Right ventricle myocardium superior (tissue), 1 donor: ENCODE measurements around the gene NTHL1. TPM values are rescaled to one million over a fixed set of nuclear protein-coding genes. Genes with fewer than 3 reads are reported as not detected.

Experiments used
- ATAC-seq: fragments of 200-7000 bp; cut with Tn5 transposase; one replicate; pipeline ENCODE4 v1.9.1; 2020; ENCODE audit warnings: mild to moderate bottlenecking; ENCODE audit not compliant: poor library complexity
- DNase-seq: peaks from one replicate; pipeline ENCODE4 v3.0.0-alpha.2; 2020
- intact Hi-C: fragments of 100-400 bp; cut with DNase I; formaldehyde crosslinking; loops from one replicate; pipeline ENCODE4 v1.11.2; 2022
- long read RNA-seq: library from polyadenylated mRNA; unstranded; transcript quantifications from one replicate; pipeline ENCODE4 v2.0.0, GENCODE V29; 2021
- total RNA-seq: library from RNA; stranded (reverse); fragmentation: NEBNext Ultra II Directional; extraction: Animal tissue kit (Norgen Biotek cat#: 25700); gene quantifications from one replicate; pipeline ENCODE4 v1.2.1, GENCODE V29; 2021
- donor health status: DM: no; HTN: yes; CAD: no; lungs with severe emphysema.

The NTHL1 gene
- 26.2 TPM for total RNA-seq
- long read RNA-seq, transcript NTHL1-201 (6 exons, 1,067 nt): major isoform, 28 of 34 reads
- long read RNA-seq, partial matches to known transcripts: 0 of 34 reads
- long read RNA-seq, other reads (novel, unspliced or antisense): 4 of 34 reads

GRCh38 chr16:2047330-2048115 is at the start of gene NTHL1, which contains the start of gene TSC2:
Gene NTHL1, minus strand, starts transcription at chr16:2047834. Its CDS starts 11 bp downstream, at chr16:2047823.
Gene TSC2, plus strand, starts transcription at chr16:2047985. Its CDS starts 631 bp downstream, at chr16:2048616.
- DNase-seq (peak; percentile 98), ATAC-seq (peak; percentile 98)
- intact Hi-C loops: no loop called here

- intact Hi-C loops: no loop called here
- no peak for ATAC-seq
- no peak for DNase-seq
Observed at GRCh38 chr16:2096853-2097595, 49.4 kb upstream of the NTHL1 start.

- ATAC-seq (no peak), DNase-seq (no peak)
- intact Hi-C loops: no loop called here
Observed at GRCh38 chr16:2095918-2096582, 48.4 kb upstream of the NTHL1 start.

GRCh38 chr16:2095315-2095853 is 47.8 kb upstream of the NTHL1 start:
- DNase-seq (no peak), ATAC-seq (no peak)
- intact Hi-C loops: no loop called here

- ATAC-seq (no peak), DNase-seq (no peak)
- intact Hi-C loops: no loop called here
Observed at GRCh38 chr16:2093793-2094192, 46.2 kb upstream of the NTHL1 start.

GRCh38 chr16:2092866-2093265 is 45.2 kb upstream of the NTHL1 start:
- ATAC-seq: no peak
- no peak for DNase-seq
- intact Hi-C loops: no loop called here

- ATAC-seq: no peak
- intact Hi-C loops: no loop called here
- no peak for DNase-seq
Observed at GRCh38 chr16:2092256-2092620, 44.6 kb upstream of the NTHL1 start.

GRCh38 chr16:2091547-2092255 is 44.1 kb upstream of the NTHL1 start:
- ATAC-seq (no peak), DNase-seq (no peak)
- intact Hi-C loops: no loop called here

- peak; percentile 63 for ATAC-seq
- DNase-seq: peak; percentile 66
- intact Hi-C loops: no loop called here
Observed at GRCh38 chr16:2090777-2091546, 43.3 kb upstream of the NTHL1 start.

GRCh38 chr16:2090481-2090776 is 42.8 kb upstream of the NTHL1 start:
- ATAC-seq (peak; percentile 38), DNase-seq (peak; percentile 63)
- intact Hi-C loops: no loop called here

- no peak for DNase-seq
- ATAC-seq: no peak
- intact Hi-C loops: no loop called here
Observed at GRCh38 chr16:2089706-2090480, 42.3 kb upstream of the NTHL1 start.

GRCh38 chr16:2088759-2089358 is 41.2 kb upstream of the NTHL1 start:
- no peak for DNase-seq
- no peak for ATAC-seq

GRCh38 chr16:2087748-2088631 is 40.4 kb upstream of the NTHL1 start:
- no peak for ATAC-seq
- intact Hi-C loops: no loop called here
- no peak for DNase-seq

More at GRCh38 chr16:2088759-2089358, 41.2 kb upstream of the NTHL1 start:
- intact Hi-C loops: no loop called here

GRCh38 chr16:2086812-2087747 is 39.4 kb upstream of the NTHL1 start:
- DNase-seq: no peak
- ATAC-seq: no peak
- intact Hi-C loops: no loop called here
